Measurements from ENCODE around the gene ASB3. TPM values are rescaled to one million over a fixed set of nuclear protein-coding genes. Genes with fewer than 3 reads are reported as not detected.
"Not testable (repeated sequence)": the region's sequence is repeated elsewhere in the genome, so short reads cannot be mapped to it uniquely, and the experiment has no call there.

ASB3 gene
- total RNA-seq, 1 experiment from 2014 or later = 12.9 TPM

DNA sequence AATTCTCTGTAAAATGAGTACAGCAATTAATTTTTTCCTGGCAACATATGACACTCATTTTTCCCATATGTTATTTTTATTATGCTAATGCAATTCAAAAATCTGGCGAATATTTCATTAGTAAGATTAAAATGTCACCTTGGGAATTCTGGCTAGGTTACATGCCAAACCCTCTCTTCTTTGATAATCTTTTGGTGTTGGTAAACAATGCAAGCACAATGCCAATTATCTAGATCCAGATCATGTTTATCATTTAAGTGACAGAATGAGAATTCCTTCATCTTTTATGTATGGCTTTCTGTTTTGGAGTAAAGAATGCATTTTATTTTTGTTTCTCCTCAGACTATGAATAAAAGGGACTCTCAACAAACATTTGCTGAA lies 39.3 kb upstream of the ASB3 start:
- in situ Hi-C loops (cut with HindIII; ENCODE audit: low pct_unique_long_range_greater_than_20kb, low sequenced_read_pairs) = no loop called here
- no peaks in the 10 kb centered on the region for H3K36me3 ChIP-seq (ENCODE audit: control insufficient read depth, insufficient read depth, low read length)
- DNase-seq (ENCODE audit: low read depth, low spot score) = no peak
- POLR2A ChIA-PET = no interaction called here
- CTCF ChIA-PET = no interaction called here
- H3K27ac ChIP-seq (ENCODE audit: low read length) = no peak overlapping the region
- no peak for ATAC-seq
- H3K4me1 ChIP-seq (ENCODE audit: control insufficient read depth, insufficient read depth, low read length) = no peaks in the 10 kb centered on the region
- no peaks in the 10 kb centered on the region for H3K27me3 ChIP-seq (ENCODE audit: control insufficient read depth, insufficient read depth, low read length)
- H3K9me3 ChIP-seq (ENCODE audit: control insufficient read depth, insufficient read depth, low read depth, low read length) = no peaks in the 10 kb centered on the region
- H3K4me3 ChIP-seq (ENCODE audit: low read depth in 2 of 2, low read length in 2 of 2) = no peak overlapping the region
- TF ChIP-seq, protein P1, sequence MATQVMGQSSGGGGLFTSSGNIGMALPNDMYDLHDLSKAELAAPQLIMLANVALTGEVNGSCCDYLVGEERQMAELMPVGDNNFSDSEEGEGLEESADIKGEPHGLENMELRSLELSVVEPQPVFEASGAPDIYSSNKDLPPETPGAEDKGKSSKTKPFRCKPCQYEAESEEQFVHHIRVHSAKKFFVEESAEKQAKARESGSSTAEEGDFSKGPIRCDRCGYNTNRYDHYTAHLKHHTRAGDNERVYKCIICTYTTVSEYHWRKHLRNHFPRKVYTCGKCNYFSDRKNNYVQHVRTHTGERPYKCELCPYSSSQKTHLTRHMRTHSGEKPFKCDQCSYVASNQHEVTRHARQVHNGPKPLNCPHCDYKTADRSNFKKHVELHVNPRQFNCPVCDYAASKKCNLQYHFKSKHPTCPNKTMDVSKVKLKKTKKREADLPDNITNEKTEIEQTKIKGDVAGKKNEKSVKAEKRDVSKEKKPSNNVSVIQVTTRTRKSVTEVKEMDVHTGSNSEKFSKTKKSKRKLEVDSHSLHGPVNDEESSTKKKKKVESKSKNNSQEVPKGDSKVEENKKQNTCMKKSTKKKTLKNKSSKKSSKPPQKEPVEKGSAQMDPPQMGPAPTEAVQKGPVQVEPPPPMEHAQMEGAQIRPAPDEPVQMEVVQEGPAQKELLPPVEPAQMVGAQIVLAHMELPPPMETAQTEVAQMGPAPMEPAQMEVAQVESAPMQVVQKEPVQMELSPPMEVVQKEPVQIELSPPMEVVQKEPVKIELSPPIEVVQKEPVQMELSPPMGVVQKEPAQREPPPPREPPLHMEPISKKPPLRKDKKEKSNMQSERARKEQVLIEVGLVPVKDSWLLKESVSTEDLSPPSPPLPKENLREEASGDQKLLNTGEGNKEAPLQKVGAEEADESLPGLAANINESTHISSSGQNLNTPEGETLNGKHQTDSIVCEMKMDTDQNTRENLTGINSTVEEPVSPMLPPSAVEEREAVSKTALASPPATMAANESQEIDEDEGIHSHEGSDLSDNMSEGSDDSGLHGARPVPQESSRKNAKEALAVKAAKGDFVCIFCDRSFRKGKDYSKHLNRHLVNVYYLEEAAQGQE (IDR thresholded peaks at IDR 0.05; ENCODE audit: insufficient read depth in 1 of 2, low read depth in 2 of 2, low read length in 1 of 2) = no peak
- TF ChIP-seq, protein P2, sequence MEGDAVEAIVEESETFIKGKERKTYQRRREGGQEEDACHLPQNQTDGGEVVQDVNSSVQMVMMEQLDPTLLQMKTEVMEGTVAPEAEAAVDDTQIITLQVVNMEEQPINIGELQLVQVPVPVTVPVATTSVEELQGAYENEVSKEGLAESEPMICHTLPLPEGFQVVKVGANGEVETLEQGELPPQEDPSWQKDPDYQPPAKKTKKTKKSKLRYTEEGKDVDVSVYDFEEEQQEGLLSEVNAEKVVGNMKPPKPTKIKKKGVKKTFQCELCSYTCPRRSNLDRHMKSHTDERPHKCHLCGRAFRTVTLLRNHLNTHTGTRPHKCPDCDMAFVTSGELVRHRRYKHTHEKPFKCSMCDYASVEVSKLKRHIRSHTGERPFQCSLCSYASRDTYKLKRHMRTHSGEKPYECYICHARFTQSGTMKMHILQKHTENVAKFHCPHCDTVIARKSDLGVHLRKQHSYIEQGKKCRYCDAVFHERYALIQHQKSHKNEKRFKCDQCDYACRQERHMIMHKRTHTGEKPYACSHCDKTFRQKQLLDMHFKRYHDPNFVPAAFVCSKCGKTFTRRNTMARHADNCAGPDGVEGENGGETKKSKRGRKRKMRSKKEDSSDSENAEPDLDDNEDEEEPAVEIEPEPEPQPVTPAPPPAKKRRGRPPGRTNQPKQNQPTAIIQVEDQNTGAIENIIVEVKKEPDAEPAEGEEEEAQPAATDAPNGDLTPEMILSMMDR (IDR thresholded peaks at IDR 0.05) = no peak
- TF ChIP-seq TCF7L2 (IDR thresholded peaks at IDR 0.05; ENCODE audit: low read depth, low read length) (no peak), SIN3A (IDR thresholded peaks at IDR 0.05; ENCODE audit: borderline replicate concordance, insufficient read depth, low read depth, low read length) (no peak)
- intact Hi-C loops (cut with micrococcal nuclease; ENCODE audit: unreplicated experiment) = no loop called here
- no TSS peak for BruUV-seq (replicated peaks)

DNA sequence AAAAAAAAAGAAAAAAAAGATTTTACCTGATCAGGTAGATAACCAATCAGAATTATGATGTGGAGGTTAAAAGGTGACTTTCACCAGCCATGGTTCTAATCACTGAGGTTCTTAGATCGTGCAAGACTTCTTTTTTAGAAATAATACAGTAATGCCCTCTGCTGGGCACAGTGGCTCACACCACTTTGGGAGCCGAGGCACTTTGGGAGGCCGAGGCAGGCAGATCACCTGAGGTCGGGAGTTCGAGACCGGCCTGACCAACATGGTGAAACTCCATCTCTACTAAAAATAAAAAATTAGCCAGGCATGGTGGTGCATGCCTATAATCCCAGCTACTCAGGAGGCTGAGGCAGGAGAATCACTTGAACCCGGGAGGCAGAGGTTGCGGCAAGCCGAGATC lies 36.9 kb upstream of the ASB3 start:
- TF ChIP-seq, protein P2 (IDR thresholded peaks at IDR 0.05) = peak; percentile 57
- intact Hi-C loops (cut with micrococcal nuclease; ENCODE audit: unreplicated experiment); BruUV-seq (replicated peaks): not testable (repeated sequence)

DNA sequence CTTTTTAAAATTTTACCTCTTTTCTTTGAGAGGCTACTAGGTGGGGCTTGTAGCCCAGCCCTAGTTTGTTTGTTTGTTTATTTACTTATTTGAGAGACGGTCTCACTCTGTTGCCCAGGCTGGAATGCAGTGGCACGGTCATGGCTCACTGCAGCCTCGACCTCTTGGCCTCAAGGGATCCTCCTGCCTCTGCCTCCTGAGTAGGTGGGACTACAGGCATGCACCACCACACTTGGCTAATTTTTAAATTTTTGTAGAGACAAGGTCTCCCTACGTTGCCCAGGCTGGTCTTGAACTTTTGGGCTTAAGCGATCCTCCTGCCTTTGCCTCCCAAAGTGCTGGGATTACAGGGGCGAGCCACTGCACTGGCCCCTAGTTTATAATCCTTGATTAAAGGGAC lies 35.1 kb upstream of the ASB3 start:
- Histone ChIP-seq H3K9me3 (ENCODE audit: control insufficient read depth, insufficient read depth, low read depth, low read length) (no peaks in the 10 kb centered on the region), H3K27ac (ENCODE audit: low read length) (no peak overlapping the region), H3K36me3 (ENCODE audit: control insufficient read depth, insufficient read depth, low read length) (peaks cover 10% of the 10 kb centered on the region), H3K4me3 (ENCODE audit: low read depth in 2 of 2, low read length in 2 of 2) (no peak overlapping the region), H3K27me3 (ENCODE audit: control insufficient read depth, insufficient read depth, low read length) (no peaks in the 10 kb centered on the region), H3K4me1 (ENCODE audit: control insufficient read depth, insufficient read depth, low read length) (no peaks in the 10 kb centered on the region)
- no peak for ATAC-seq
- no TSS peak for BruUV-seq (replicated peaks)
- ChIA-PET POLR2A (no interaction called here), CTCF (no interaction called here)
- no peak for DNase-seq (ENCODE audit: low read depth, low spot score)
- in situ Hi-C loops (cut with HindIII; ENCODE audit: low pct_unique_long_range_greater_than_20kb, low sequenced_read_pairs) (no loop called here), intact Hi-C loops (cut with micrococcal nuclease; ENCODE audit: unreplicated experiment) (no loop called here)
- no peak for TF ChIP-seq SIN3A (IDR thresholded peaks at IDR 0.05; ENCODE audit: borderline replicate concordance, insufficient read depth, low read depth, low read length)
- TF ChIP-seq, protein P1 (IDR thresholded peaks at IDR 0.05; ENCODE audit: insufficient read depth in 1 of 2, low read depth in 2 of 2, low read length in 1 of 2) = no peak
- TF ChIP-seq, protein P2 (IDR thresholded peaks at IDR 0.05) = no peak
- TF ChIP-seq TCF7L2 (IDR thresholded peaks at IDR 0.05; ENCODE audit: low read depth, low read length) = no peak
- no peak for TF ChIP-seq POLR2AphosphoS5 (IDR thresholded peaks at IDR 0.05; ENCODE audit: low read depth, low read length)

More for the DNA sequence above, 36.9 kb upstream of the ASB3 start:
- in situ Hi-C loops (cut with HindIII; ENCODE audit: low pct_unique_long_range_greater_than_20kb, low sequenced_read_pairs); H3K27me3 ChIP-seq (ENCODE audit: control insufficient read depth, insufficient read depth, low read length); POLR2A ChIA-PET; CTCF ChIA-PET; H3K36me3 ChIP-seq (ENCODE audit: control insufficient read depth, insufficient read depth, low read length); H3K4me3 ChIP-seq (ENCODE audit: low read depth in 2 of 2, low read length in 2 of 2); H3K27ac ChIP-seq (ENCODE audit: low read length); DNase-seq (ENCODE audit: low read depth, low spot score); H3K4me1 ChIP-seq (ENCODE audit: control insufficient read depth, insufficient read depth, low read length); H3K9me3 ChIP-seq (ENCODE audit: control insufficient read depth, insufficient read depth, low read depth, low read length): not testable (repeated sequence)
- peak; percentile 50; the same call in 1 of the 2 replicates for ATAC-seq

Measured in Panc1 (cell line).